ENCODE data around the gene SC5D.

Gene SC5D

DNA sequence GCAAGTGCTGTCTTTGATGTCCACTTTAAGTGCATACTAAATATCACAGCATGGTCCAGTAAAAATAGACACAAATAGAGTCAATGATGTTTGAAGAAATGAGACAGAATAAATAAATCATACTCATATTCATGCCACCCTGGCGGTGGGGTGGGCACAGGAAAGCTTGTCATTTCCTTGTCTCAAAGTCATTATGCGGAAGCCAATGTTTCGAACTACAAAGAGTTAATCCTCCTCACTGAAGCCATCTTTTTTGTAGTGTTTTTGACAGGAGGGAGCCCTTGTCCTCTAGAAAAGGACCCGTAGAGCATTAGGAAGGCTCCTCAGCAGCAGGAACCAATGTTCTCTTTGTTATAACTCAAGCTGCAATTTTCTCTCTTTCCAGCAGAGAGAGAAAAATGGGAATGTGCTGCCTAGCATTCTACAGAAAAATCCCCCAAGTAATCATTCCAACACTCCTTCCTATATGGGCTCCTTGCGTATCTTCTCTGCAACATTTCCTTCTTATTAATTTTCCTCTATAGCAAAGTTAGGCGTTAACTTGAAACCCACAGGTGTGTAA lies 30.6 kb downstream of the SC5D start:
- in situ Hi-C loops (cut with HindIII; ENCODE audit: low pct_unique_long_range_greater_than_20kb, low sequenced_read_pairs), result no loop called here
- DNase-seq (ENCODE audit: low read depth in 1 of 2, low spot score in 1 of 2), result peak in 1 of 2 experiments; percentile 45
- TF ChIP-seq JUND (IDR thresholded peaks at IDR 0.05; ENCODE audit: low read depth), result no peak

DNA sequence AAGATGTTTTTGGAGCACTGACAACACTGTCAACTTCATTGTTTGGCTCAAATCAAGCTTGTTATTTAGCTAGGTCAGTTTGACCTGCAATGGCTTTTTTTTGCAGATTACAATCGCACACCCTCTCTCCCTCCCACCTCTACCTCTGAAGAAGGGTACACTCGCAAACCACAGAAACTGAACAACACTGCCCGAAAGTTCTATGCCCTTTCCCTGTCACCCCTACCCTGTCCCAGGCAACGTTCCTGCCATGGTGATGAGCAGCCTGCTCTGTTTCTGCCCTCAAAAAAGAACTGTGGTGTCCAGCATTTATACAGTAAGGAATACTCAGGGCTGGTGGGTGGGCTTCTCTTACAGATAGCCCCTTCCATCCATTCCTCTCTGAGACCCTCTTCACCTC lies 33.7 kb downstream of the SC5D start:
- no peak; the same call in 1 of the 2 replicates for TF ChIP-seq JUND (IDR thresholded peaks at IDR 0.05; ENCODE audit: low read depth)
- peak in 1 of 2 experiments; percentile 73 for DNase-seq (ENCODE audit: low read depth in 1 of 2, low spot score in 1 of 2)
- in situ Hi-C loops (cut with HindIII; ENCODE audit: low pct_unique_long_range_greater_than_20kb, low sequenced_read_pairs), result no loop called here

DNA sequence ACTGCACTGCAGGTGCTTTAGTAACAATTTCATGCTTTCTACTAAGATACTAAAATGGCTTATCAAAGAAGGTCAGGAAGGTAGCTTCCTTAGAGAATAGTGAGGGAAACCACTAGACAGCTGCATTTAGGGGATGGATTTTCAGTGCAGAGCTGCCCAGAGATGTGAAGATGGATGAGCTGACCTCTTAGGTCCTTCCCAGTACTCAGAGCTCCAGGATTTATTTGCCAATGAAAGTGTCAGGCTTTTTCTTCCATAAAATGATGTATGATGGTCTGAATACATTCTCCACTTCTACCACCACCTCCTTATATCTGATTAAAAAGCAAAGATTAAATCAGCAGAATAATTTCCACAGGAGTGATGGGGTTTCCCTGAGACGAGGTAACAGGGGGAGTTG lies 35.0 kb downstream of the SC5D start:
- TF ChIP-seq JUND (IDR thresholded peaks at IDR 0.05; ENCODE audit: low read depth), result no peak
- no peak for DNase-seq (ENCODE audit: low read depth in 1 of 2, low spot score in 1 of 2)
- in situ Hi-C loops (cut with HindIII; ENCODE audit: low pct_unique_long_range_greater_than_20kb, low sequenced_read_pairs), result no loop called here

DNA sequence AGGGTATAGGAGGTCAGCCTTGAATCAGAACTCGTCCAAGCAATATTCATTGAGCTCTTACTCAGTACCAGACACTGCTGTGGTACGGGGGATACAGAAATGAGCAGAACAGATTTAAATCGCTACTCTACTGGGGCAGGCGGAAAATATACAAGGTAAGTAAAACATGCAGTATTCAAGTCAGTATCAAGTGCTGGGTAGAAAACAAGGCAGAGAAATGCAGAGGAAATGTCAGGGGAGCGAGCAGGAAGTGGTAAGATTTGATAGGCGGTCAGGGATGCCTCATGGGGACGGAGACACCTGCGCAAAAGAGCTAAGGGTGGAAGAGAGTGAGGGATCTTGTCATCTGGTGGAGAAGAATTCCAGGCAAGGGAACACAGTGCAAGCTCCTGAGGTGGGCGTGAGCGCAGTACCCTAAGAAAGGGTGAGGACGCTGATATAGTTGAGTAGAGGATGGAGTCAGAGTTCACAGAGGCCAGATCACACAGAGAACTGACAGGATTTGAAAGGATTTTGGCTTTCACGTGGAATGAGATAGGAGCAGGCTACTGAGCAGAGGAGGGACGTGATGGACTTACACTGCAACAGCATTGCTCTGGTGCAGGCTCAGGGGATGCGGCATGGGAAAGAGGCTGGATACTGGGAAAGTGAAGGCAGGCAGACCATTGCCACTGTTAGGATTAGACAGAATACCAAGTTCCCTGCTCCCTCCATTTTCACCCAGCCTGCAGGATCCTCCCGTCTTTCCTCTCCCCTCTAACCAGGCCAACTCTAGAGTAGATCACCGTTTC lies 35.8 kb downstream of the SC5D start:
- no peak for TF ChIP-seq JUND (IDR thresholded peaks at IDR 0.05; ENCODE audit: low read depth)
- in situ Hi-C loops (cut with HindIII; ENCODE audit: low pct_unique_long_range_greater_than_20kb, low sequenced_read_pairs), result no loop called here
- DNase-seq (ENCODE audit: low read depth in 1 of 2, low spot score in 1 of 2), result no peak

DNA sequence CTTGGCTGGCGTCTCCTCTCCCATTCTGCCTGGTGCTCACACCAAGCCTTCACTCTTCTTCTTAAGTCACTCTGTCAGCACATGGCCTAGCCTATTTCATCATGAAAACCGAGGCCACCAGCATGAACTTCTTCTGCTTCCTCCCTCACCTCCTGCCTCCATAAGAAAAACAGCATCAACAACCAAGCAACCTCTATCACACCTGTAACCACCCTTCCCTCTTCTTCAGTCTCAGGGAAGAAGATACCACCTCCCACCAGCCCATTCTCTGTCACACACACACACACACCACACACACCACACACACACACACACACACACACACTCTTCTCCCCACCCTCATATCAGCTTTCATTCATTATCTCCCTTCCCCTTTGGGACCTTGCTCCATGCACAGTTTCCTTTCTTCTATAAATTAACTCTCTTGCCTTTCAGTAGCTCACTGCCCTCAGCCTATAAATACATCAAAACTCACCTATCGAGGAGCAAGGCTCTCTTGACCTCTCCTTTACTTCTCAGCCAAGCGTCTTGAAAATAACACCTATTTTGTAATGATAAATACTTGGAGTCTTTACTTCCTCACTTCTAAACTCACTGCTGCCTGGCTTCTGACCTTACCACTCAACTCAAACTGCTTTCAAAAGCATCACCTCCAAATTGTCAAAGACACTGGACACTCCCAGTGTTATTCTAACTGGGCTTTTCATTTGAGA lies 36.6 kb downstream of the SC5D start:
- peak in 1 of 2 experiments; percentile 45 for DNase-seq (ENCODE audit: low read depth in 1 of 2, low spot score in 1 of 2)
- in situ Hi-C loops (cut with HindIII; ENCODE audit: low pct_unique_long_range_greater_than_20kb, low sequenced_read_pairs), result no loop called here
- no peak for TF ChIP-seq JUND (IDR thresholded peaks at IDR 0.05; ENCODE audit: low read depth)

DNA sequence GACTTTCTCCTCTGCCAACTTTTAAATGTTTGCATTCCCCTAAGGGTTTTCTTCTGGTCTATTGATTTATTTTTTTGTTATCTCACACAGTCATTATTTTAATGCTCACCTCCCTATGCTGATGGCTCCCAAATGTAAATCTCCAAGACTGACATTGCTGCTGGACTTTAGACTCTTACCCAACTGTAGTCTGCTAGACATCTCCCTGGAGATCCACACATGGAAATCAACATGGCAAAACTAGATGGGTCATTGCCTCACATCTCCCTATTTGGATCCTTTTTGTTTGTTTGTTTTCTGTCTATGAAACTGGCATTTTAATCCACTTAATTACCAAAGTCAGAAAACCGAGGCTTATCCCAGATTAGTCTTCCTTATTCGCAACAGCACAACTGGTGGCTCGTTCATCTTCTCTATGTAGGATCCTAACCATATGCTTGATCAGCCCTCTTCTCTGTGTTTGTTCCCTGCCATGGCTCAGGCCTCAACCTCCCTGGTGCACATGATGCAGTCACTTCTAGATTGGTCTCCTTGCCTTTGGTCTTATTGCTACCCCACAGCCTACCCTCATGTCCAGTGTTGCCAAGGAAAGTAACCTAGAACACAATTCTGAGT lies 37.3 kb downstream of the SC5D start:
- DNase-seq (ENCODE audit: low read depth in 1 of 2, low spot score in 1 of 2), result no peak
- in situ Hi-C loops (cut with HindIII; ENCODE audit: low pct_unique_long_range_greater_than_20kb, low sequenced_read_pairs), result no loop called here
- TF ChIP-seq JUND (IDR thresholded peaks at IDR 0.05; ENCODE audit: low read depth), result no peak

DNA sequence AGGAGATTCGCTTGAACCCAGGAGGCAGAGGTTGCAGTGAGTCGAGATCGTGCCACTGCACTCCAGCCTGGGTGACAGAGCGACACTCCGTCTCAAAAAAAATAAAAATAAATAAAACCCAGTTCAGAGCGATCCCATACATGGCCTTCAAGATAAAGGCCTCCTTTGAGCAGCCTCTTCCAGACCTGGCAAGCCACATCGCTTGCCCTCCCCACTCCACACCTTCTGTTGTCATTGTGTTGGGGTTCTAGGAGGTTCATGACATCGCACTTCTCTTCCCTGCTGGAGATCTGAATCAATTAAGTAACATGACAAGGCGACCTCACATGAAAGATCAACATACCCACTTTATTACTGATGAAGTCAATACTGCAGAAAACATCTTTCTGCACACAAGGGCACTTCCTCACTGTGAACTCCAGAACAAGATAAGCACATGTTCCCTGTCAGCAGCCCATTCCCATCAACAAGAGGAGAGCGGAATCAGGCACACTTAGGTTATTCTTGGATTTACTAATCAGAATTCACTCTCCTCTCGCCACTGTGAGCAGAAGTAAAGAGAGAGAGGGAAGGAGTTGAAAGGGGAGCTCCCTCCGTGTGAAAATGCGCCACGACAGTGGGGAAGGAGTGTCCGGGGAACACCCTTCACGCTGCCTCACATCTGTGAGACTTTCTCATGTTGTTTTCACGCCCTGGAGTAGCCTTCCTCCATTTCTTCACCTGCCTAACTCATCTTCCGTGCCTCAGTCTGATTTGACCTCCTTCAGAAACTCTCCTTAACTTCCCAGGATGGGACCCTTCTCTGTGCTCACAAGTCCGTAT lies 38.3 kb downstream of the SC5D start:
- no peak for DNase-seq (ENCODE audit: low read depth in 1 of 2, low spot score in 1 of 2)
- in situ Hi-C loops (cut with HindIII; ENCODE audit: low pct_unique_long_range_greater_than_20kb, low sequenced_read_pairs), result no loop called here
- TF ChIP-seq JUND (IDR thresholded peaks at IDR 0.05; ENCODE audit: low read depth), result no peak

DNA sequence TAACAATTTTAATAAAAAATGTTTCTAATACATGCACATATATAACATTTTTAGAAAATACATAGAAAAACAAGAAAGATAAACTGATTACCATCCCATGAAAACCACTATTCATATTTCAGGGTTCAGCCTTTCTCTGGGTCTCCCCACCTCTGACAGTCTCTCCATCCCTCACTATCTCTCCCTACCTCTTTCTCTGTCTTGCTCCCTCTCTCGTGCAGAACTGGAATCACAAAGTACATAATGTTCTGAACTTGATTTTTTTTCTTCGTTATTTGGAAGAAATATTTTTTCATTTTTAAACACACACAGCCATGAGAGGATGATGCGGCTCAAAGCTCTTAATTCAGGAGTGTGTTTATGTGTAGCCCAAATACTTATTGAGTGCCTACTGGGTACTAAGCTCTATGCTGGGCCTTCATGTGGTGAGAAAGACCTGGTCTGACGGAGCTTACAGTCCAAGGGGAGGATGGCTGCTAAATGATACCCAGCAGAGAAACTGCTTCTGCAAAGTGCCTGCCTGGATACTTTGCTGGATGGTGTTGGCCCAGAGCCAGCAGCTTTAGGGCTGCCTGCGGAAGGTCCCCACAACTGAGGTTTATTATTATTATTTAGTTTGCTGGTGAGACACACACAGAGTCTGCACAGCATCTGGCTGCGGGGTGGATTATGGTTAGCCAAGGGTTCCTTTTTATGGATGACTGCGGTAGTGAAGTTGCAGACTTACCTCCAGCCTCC lies 42.6 kb downstream of the SC5D start:
- peak in 1 of 2 experiments; percentile 33 for DNase-seq (ENCODE audit: low read depth in 1 of 2, low spot score in 1 of 2)
- TF ChIP-seq JUND (IDR thresholded peaks at IDR 0.05; ENCODE audit: low read depth), result no peak
- in situ Hi-C loops (cut with HindIII; ENCODE audit: low pct_unique_long_range_greater_than_20kb, low sequenced_read_pairs), result no loop called here

DNA sequence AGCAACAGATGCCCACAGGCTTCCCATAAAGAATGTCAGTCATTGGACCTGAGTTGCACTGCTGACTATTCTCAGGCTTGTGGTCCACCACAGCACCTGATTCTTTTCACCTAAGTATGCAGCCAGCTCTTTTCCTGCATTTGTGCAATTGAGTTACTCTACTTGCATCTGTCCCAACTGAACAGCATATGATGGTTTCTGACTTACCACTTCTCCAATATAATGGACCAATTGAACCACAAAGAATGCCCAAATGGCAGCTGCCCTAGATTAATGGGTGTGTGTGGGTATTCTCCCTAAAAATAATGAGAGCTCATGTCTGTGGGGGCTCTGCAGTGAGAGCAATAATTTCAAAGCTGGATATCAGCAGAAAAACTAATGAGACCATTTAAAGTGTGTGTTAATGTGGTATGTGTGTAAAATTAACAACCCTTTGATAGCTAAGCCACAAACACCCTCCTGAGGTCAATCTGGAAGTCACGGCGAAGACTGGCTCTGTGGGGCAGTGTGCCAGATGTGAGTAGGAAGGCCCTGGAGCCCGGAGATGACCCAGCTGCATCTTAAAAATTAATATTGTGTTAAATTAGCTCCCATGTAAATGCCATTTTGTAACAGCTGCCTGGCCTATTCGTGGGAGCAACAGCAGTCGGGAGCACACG lies 43.8 kb downstream of the SC5D start:
- no peak for TF ChIP-seq JUND (IDR thresholded peaks at IDR 0.05; ENCODE audit: low read depth)
- DNase-seq (ENCODE audit: low read depth in 1 of 2, low spot score in 1 of 2), result no peak
- in situ Hi-C loops (cut with HindIII; ENCODE audit: low pct_unique_long_range_greater_than_20kb, low sequenced_read_pairs), result no loop called here

DNA sequence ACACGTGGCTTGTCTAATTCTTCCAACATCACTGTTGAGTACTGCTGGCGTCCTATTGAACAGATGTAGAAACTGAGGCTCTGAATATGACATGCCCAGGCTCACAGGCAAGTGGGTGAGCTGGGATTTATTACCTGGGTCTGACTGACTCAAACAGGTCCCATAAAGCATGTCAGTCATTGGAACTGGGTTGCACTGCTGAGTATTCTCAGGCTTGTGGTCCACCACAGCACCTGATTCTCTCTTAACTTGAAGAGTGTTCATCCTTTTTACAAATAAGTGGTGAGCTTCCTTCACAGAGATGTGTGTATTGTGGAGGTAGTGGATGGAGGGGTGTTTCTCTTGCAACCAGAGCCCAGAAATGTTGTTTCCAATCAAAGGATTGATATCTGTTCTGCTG lies 44.5 kb downstream of the SC5D start:
- in situ Hi-C loops (cut with HindIII; ENCODE audit: low pct_unique_long_range_greater_than_20kb, low sequenced_read_pairs), result no loop called here
- no peak for DNase-seq (ENCODE audit: low read depth in 1 of 2, low spot score in 1 of 2)
- no peak for TF ChIP-seq JUND (IDR thresholded peaks at IDR 0.05; ENCODE audit: low read depth)

DNA sequence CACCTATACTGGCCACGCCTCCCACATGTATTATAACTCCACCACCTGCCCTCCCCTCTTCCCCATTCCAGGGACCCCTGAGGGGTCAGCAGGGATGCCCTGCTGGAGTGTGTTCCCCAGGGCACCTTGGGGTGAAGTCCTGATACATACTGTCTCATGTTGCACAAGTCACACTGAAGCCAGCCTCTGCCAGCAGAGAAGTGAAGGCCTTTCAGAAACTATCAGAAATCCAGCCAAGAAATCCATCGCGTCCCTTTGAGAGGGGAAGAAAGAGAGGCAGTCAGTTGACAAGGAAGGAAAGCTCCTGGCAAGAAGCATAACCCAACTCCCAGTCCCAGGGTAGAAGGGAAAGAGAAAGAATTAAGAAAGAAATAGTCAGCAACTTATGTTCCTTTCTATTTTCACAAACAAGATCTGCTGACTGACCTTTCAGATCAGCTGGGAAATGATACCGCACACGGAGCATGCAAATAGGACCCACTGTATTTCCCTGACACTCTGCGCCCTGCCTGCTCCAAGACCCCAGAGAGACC lies 45.2 kb downstream of the SC5D start:
- in situ Hi-C loops (cut with HindIII; ENCODE audit: low pct_unique_long_range_greater_than_20kb, low sequenced_read_pairs), result no loop called here
- DNase-seq (ENCODE audit: low read depth in 1 of 2, low spot score in 1 of 2), result no peak
- no peak for TF ChIP-seq JUND (IDR thresholded peaks at IDR 0.05; ENCODE audit: low read depth)
